HL-60/S4 treated with phorbol 12-myristate 13-acetate at 8.2 ng/mL for 4 days and 3 days (cell line): Measurements from ENCODE around the gene COL20A1.

Experiments used
- in situ Hi-C: fragments of 300-500 bp; cut with MboI; formaldehyde crosslinking; loops from 2 replicates; pipeline ENCODE4 v1.15.0; 2022; ENCODE audit warnings: low sequenced_read_pairs

The COL20A1 gene

GRCh38 chr20:63347081-63347741 lies 54.2 kb downstream of the COL20A1 start:
- in situ Hi-C loops = no loop called here

GRCh38 chr20:63347950-63348827 lies 55.2 kb downstream of the COL20A1 start:
- in situ Hi-C loops = no loop called here

GRCh38 chr20:63348828-63349515 lies 56.0 kb downstream of the COL20A1 start:
- in situ Hi-C loops = no loop called here

GRCh38 chr20:63349516-63349895 lies 56.5 kb downstream of the COL20A1 start:
- in situ Hi-C loops = no loop called here

- in situ Hi-C loops = no loop called here
Measured at GRCh38 chr20:63350196-63350595, 57.2 kb downstream of the COL20A1 start.

- in situ Hi-C loops = no loop called here
Measured at GRCh38 chr20:63350597-63351325, 57.8 kb downstream of the COL20A1 start.

- in situ Hi-C loops = no loop called here
Measured at GRCh38 chr20:63351326-63351700, 58.3 kb downstream of the COL20A1 start.

- in situ Hi-C loops = no loop called here
Measured at GRCh38 chr20:63351811-63352591, 59.0 kb downstream of the COL20A1 start.

GRCh38 chr20:63352811-63353221 lies 59.8 kb downstream of the COL20A1 start:
- in situ Hi-C loops = no loop called here

GRCh38 chr20:63354636-63355350 lies 61.8 kb downstream of the COL20A1 start:
- in situ Hi-C loops = no loop called here

- in situ Hi-C loops = no loop called here
Measured at GRCh38 chr20:63355781-63356295, 62.9 kb downstream of the COL20A1 start.

GRCh38 chr20:63356511-63356910 lies 63.5 kb downstream of the COL20A1 start:
- in situ Hi-C loops = no loop called here

- in situ Hi-C loops = no loop called here
Measured at GRCh38 chr20:63356931-63357879, 64.2 kb downstream of the COL20A1 start.

GRCh38 chr20:63357921-63358905 lies 65.2 kb downstream of the COL20A1 start:
- in situ Hi-C loops = no loop called here

- in situ Hi-C loops = no loop called here
Measured at GRCh38 chr20:63359164-63359934, 66.4 kb downstream of the COL20A1 start.
